OCI-LY7 (cell line): ENCODE results near the gene KATNAL2. TPM values are rescaled to one million over a fixed set of nuclear protein-coding genes. Genes with fewer than 3 reads are reported as not detected.

Source experiments
- BruUV-seq: library from RNA; stranded (reverse); fragments of 400-500 nt; replicated peaks from 2 replicates; lab custom pipeline; 2021; lab: Mats Ljungman, UMichigan
- CTCF ChIA-PET: fragments of 300-600 bp; sonication (Branson Sonifier 250); formaldehyde crosslinking; loops from one replicate; lab custom pipeline; 2022; ENCODE audit warnings: antibody characterized with exemption; ENCODE audit not compliant: unreplicated experiment; lab: Charles Lee
- POLR2A ChIA-PET: fragments of 300-600 bp; sonication (Branson Sonifier 250); formaldehyde crosslinking; loops from one replicate; lab custom pipeline; 2022; ENCODE audit warnings: antibody characterized with exemption; lab: Charles Lee
- DNase-seq: peaks from one replicate; pipeline ENCODE4 v3.0.0-alpha.2; 2015; ENCODE audit warnings: low spot score
- H2AFZ ChIP-seq: fragments of 200-600 bp; sonication (generic), shearing (Covaris generic); 2 replicates; pipeline ENCODE4 v1.6.1; 2014; ENCODE audit warnings: mild to moderate bottlenecking, antibody characterized with exemption, low read length, moderate library complexity
- H3K27ac ChIP-seq: fragments of 200-600 bp; sonication (generic); 2 replicates; pipeline ENCODE4 v1.5.1; 2014; ENCODE audit warnings: mixed run types, low read depth, mild to moderate bottlenecking, moderate library complexity, low read length, inconsistent platforms; ENCODE audit not compliant: poor library complexity, severe bottlenecking
- H3K36me3 ChIP-seq: fragments of 200-600 bp; sonication (generic); 2 replicates; pipeline ENCODE4 v1.6.1; 2014; ENCODE audit warnings: mild to moderate bottlenecking, antibody characterized with exemption, low read length, moderate library complexity, mixed read lengths; ENCODE audit not compliant: insufficient read depth
- H3K4me1 ChIP-seq: fragments of 200-600 bp; sonication (generic); 2 replicates; pipeline ENCODE4 v1.5.1; 2014; ENCODE audit warnings: mild to moderate bottlenecking, low read length; ENCODE audit not compliant: insufficient read depth, poor library complexity, severe bottlenecking
- H3K4me2 ChIP-seq: fragments of 200-600 bp; sonication (generic); 2 replicates; pipeline ENCODE4 v1.6.1; 2014; ENCODE audit warnings: mild to moderate bottlenecking, low read length
- H3K4me3 ChIP-seq: fragments of 200-600 bp; sonication (generic); 2 replicates; pipeline ENCODE4 v1.5.1; 2014; ENCODE audit warnings: mild to moderate bottlenecking, low read depth, low read length; ENCODE audit not compliant: poor library complexity, severe bottlenecking
- H3K79me2 ChIP-seq: fragments of 200-600 bp; sonication (generic); 2 replicates; pipeline ENCODE4 v1.6.1; 2016; ENCODE audit warnings: low read depth, mild to moderate bottlenecking, low read length, moderate library complexity, mixed read lengths; ENCODE audit not compliant: insufficient read depth
- H3K9me2 ChIP-seq: fragments of 200-600 bp; sonication (generic); 2 replicates; pipeline ENCODE4 v1.6.1; 2016; ENCODE audit warnings: mild to moderate bottlenecking, low read length, mixed read lengths; ENCODE audit not compliant: insufficient read depth
- H3K9me3 ChIP-seq: fragments of 200-600 bp; sonication (generic); 2 replicates; pipeline ENCODE4 v1.6.1; 2014; ENCODE audit warnings: mild to moderate bottlenecking, mixed run types, low read length, mixed read lengths
- H4K20me1 ChIP-seq: fragments of 200-600 bp; sonication (generic); 2 replicates; pipeline ENCODE4 v1.6.1; 2014; ENCODE audit warnings: mild to moderate bottlenecking, antibody characterized with exemption, low read length, moderate library complexity, mixed read lengths; ENCODE audit not compliant: insufficient read depth
- EZH2phosphoT487 ChIP-seq: fragments of 200-600 bp; sonication (generic); IDR thresholded peaks from 2 replicates; pipeline ENCODE4 v1.6.1; 2018; ENCODE audit warnings: low read depth, borderline replicate concordance, mild to moderate bottlenecking, mixed run types, antibody characterized with exemption, low read length, moderate library complexity, mixed read lengths
- intact Hi-C: fragments of 100-400 bp; cut with micrococcal nuclease; formaldehyde crosslinking; loops from one replicate; pipeline ENCODE4 v1.10.0; 2022; ENCODE audit not compliant: unreplicated experiment
- total RNA-seq, 2 experiments: library from RNA; depleted of rRNA in 1 of 2; stranded (reverse); fragments of >200 nt in 1 of 2; shearing (Covaris generic) in 1 of 2; gene quantifications; 2 replicates each; pipeline ENCODE4 v1.2.3, GENCODE V29; 2014 to 2022
- TF ChIP-seq, protein P1 (sequence below): fragments of 200-600 bp; sonication (generic); conservative IDR thresholded peaks from 2 replicates; pipeline ENCODE4 v1.5.1; 2014; ENCODE audit warnings: mild to moderate bottlenecking, antibody characterized with exemption, low read length, moderate library complexity, mixed read lengths

KATNAL2 gene
- total RNA-seq, 2 experiments from 2014 or later, result 5.7 to 16.1 TPM

DNA sequence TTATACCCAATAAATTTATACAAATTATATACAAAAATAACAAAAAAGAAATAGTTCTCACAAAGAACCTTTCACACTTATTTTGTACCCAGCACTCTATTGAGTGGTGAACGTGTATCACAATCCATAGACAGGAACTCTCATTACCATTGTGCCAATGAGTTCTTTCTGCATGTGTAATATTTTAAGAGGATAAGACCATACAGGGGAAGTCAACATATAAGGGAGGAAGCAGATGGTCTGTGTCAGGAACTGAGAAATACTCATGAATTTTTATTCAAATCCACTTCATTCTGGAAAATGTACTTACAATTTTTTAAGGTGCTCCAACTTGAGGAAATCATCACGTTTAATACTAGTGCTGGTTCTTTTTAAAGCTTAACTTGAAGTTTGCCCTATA, 145.1 kb downstream of the KATNAL2 start:
- CTCF ChIA-PET, result no interaction called here
- DNase-seq, result no peak
- no peak overlapping the region for H3K4me3 ChIP-seq
- H3K4me1 ChIP-seq, result no peaks in the 10 kb centered on the region
- no peak overlapping the region for H3K4me2 ChIP-seq
- BruUV-seq, result no TSS peak
- TF ChIP-seq, protein P1, sequence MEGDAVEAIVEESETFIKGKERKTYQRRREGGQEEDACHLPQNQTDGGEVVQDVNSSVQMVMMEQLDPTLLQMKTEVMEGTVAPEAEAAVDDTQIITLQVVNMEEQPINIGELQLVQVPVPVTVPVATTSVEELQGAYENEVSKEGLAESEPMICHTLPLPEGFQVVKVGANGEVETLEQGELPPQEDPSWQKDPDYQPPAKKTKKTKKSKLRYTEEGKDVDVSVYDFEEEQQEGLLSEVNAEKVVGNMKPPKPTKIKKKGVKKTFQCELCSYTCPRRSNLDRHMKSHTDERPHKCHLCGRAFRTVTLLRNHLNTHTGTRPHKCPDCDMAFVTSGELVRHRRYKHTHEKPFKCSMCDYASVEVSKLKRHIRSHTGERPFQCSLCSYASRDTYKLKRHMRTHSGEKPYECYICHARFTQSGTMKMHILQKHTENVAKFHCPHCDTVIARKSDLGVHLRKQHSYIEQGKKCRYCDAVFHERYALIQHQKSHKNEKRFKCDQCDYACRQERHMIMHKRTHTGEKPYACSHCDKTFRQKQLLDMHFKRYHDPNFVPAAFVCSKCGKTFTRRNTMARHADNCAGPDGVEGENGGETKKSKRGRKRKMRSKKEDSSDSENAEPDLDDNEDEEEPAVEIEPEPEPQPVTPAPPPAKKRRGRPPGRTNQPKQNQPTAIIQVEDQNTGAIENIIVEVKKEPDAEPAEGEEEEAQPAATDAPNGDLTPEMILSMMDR, result no peak
- TF ChIP-seq EZH2phosphoT487, result no peak
- POLR2A ChIA-PET, result no interaction called here
- H3K9me3 ChIP-seq, result no peaks in the 10 kb centered on the region
- no peaks in the 10 kb centered on the region for H4K20me1 ChIP-seq
- no peaks in the 10 kb centered on the region for H3K79me2 ChIP-seq
- no peak overlapping the region for H2AFZ ChIP-seq
- H3K9me2 ChIP-seq, result no peaks in the 10 kb centered on the region
- H3K27ac ChIP-seq, result no peak overlapping the region
- H3K36me3 ChIP-seq, result no peaks in the 10 kb centered on the region
- intact Hi-C loops, result no loop called here

DNA sequence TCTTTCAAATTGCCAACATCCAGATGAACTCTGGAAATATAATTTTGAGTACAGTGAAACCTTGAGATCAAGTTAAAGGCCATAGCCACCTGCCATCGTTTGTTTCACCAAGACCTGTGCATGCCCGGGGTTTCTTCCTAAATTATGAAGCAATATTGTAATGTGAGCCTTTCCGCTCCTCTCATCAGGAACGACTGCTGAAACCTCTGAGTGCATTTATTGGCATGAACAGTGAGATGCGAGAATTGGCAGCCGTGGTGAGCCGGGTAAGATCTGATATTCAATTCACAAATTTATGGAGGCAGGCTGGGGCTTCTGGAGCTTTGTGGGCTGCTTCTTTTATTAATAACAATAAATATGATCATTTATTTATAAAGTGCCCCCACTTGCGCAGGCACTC, 145.7 kb downstream of the KATNAL2 start:
- BruUV-seq, result no TSS peak
- CTCF ChIA-PET, result no interaction called here
- POLR2A ChIA-PET, result no interaction called here

DNA sequence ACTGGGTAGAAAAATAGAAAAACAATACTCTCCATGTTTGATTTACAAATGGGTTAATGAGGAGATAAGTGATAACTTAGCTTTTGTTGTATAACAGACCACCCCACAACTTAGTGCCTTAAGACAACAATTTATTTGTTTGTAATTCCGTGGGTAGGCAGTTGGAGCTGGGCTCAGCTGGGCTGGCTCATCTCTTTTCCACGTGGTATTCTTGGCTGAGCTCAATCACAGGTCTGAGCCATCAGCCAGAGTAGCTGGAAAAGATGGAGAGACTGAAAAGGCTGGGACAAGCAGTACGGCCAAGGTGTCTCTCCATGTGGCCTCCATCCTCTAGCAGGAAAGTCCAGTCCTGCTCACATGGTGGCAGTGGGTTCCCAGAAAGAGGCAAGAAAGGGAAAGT, 150.2 kb downstream of the KATNAL2 start:
- H3K27ac ChIP-seq, result no peak overlapping the region
- H4K20me1 ChIP-seq, result no peaks in the 10 kb centered on the region
- no peak for DNase-seq
- TF ChIP-seq, protein P1, result no peak
- no peak for TF ChIP-seq EZH2phosphoT487
- no peaks in the 10 kb centered on the region for H3K4me1 ChIP-seq
- ChIA-PET POLR2A (no interaction called here), CTCF (no interaction called here)
- no TSS peak for BruUV-seq
- no peak overlapping the region for H2AFZ ChIP-seq
- no peaks in the 10 kb centered on the region for H3K9me2 ChIP-seq
- H3K4me3 ChIP-seq, result no peak overlapping the region
- intact Hi-C loops, result no loop called here
- no peak overlapping the region for H3K4me2 ChIP-seq
- no peaks in the 10 kb centered on the region for H3K9me3 ChIP-seq
- H3K36me3 ChIP-seq, result no peaks in the 10 kb centered on the region
- H3K79me2 ChIP-seq, result no peaks in the 10 kb centered on the region

More for the DNA sequence above, 145.7 kb downstream of the KATNAL2 start:
- no peak overlapping the region for H3K27ac ChIP-seq
- H3K4me3 ChIP-seq, result no peak overlapping the region
- intact Hi-C loops, result no loop called here
- TF ChIP-seq, protein P1, result no peak
- TF ChIP-seq EZH2phosphoT487, result no peak
- no peaks in the 10 kb centered on the region for H3K36me3 ChIP-seq
- no peaks in the 10 kb centered on the region for H3K9me3 ChIP-seq
- no peaks in the 10 kb centered on the region for H3K79me2 ChIP-seq
- no peak overlapping the region for H2AFZ ChIP-seq
- no peaks in the 10 kb centered on the region for H3K4me1 ChIP-seq
- H3K9me2 ChIP-seq, result no peaks in the 10 kb centered on the region
- no peak for DNase-seq
- H4K20me1 ChIP-seq, result no peaks in the 10 kb centered on the region
- no peak overlapping the region for H3K4me2 ChIP-seq
